HEK293 (cell line): ENCODE data around the gene KIF26B.

Experiments
- CTCF ChIP-seq: fragments of 450-650 bp; formaldehyde crosslinking; IDR thresholded peaks from 2 replicates; pipeline ENCODE4 v1.5.1; 2016; ENCODE audit warnings: missing biosample characterization, missing genetic modification characterization
- HOXD13 ChIP-seq: sonication (generic); formaldehyde crosslinking; IDR thresholded peaks from 2 replicates; pipeline ENCODE4 v1.8.0; 2022; ENCODE audit warnings: missing genetic modification reagents, borderline replicate concordance
- REST ChIP-seq: fragments of 450-650 bp; formaldehyde crosslinking; IDR thresholded peaks from 2 replicates; pipeline ENCODE4 v1.5.1; 2016; ENCODE audit warnings: missing biosample characterization, missing genetic modification characterization
- ZBTB26 ChIP-seq: fragments of 450-650 bp; formaldehyde crosslinking; optimal IDR thresholded peaks from 2 replicates; pipeline ENCODE3; 2016; ENCODE audit warnings: missing biosample characterization, mild to moderate bottlenecking, missing genetic modification characterization
- ZBTB44 ChIP-seq: fragments of 450-650 bp; IDR thresholded peaks from 2 replicates; pipeline ENCODE4 v1.5.1; 2018; ENCODE audit warnings: missing biosample characterization, mild to moderate bottlenecking, missing genetic modification characterization
- ZNF48 ChIP-seq: fragments of 450-650 bp; formaldehyde crosslinking; IDR thresholded peaks from 2 replicates; pipeline ENCODE4 v1.5.1; 2016; ENCODE audit warnings: missing biosample characterization, missing genetic modification characterization
- ZNF704 ChIP-seq: fragments of 450-650 bp; formaldehyde crosslinking; IDR thresholded peaks from 2 replicates; pipeline ENCODE4 v1.5.1; 2016; ENCODE audit warnings: missing biosample characterization, missing genetic modification characterization

GRCh38 chr1:245266105-245266504, 111.3 kb downstream of the KIF26B start:
- no peak for TF ChIP-seq ZNF704 (tag by site-specific recombination)
- TF ChIP-seq CTCF (tag by site-specific recombination), result no peak
- no peak for TF ChIP-seq ZBTB44 (tag by site-specific recombination)
- no peak for TF ChIP-seq ZBTB26 (tag by site-specific recombination)
- no peak for TF ChIP-seq HOXD13
- no peak for TF ChIP-seq REST (tag by site-specific recombination)
- no peak for TF ChIP-seq ZNF48 (tag by site-specific recombination)
